GM18909 (cell line): ENCODE results near the gene RNF213.
"Not testable (repeated sequence)": the region's sequence is repeated elsewhere in the genome, so short reads cannot be mapped to it uniquely, and the experiment has no call there.

ENCODE experiments used
- ATAC-seq: cut with Tn5 transposase; IDR thresholded peaks from one replicate; pipeline ENCODE4 v1.9.1; 2021; ENCODE audit warnings: mild to moderate bottlenecking; ENCODE audit not compliant: unreplicated experiment, poor library complexity

The RNF213 gene

GRCh38 chr17:80313946-80314345 is 53.3 kb downstream of the RNF213 start:
- not testable (repeated sequence) for ATAC-seq

DNA sequence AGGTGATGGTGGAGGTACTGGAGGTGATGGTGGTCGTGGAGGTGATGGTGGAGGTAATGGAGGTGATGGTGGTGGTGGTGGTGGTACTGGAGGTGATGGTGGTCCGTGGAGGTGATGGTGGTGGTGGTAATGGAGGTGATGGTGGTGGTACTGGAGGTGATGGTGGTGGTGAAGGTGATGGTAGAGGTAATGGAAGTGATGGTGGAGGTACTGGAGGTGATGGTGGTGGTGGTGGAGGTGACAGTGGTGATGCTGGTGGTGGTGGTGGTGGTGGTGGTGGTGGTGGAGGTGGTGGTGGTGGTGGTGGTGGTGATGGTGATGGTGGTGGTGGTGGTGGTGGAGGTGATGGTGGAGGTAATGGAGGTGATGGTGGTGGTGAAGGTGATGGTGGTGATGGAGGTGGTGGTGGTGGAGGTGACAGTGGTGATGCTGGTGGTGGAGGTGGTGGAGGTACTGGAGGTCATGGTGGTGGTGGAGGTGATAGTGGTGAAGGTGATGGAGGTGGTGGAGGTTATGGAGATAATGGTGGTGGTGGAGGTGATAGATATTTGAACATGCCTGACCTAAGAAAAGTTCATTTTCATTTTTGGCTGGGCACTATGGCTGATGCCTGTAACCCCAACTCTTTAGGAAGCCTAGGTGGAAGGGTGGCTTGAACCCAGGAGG is 55.0 kb downstream of the RNF213 start:
- no peak for ATAC-seq

- no peak for ATAC-seq
These were observed 55.8 kb downstream of the RNF213 start for GRCh38 chr17:80316431-80316830.

DNA sequence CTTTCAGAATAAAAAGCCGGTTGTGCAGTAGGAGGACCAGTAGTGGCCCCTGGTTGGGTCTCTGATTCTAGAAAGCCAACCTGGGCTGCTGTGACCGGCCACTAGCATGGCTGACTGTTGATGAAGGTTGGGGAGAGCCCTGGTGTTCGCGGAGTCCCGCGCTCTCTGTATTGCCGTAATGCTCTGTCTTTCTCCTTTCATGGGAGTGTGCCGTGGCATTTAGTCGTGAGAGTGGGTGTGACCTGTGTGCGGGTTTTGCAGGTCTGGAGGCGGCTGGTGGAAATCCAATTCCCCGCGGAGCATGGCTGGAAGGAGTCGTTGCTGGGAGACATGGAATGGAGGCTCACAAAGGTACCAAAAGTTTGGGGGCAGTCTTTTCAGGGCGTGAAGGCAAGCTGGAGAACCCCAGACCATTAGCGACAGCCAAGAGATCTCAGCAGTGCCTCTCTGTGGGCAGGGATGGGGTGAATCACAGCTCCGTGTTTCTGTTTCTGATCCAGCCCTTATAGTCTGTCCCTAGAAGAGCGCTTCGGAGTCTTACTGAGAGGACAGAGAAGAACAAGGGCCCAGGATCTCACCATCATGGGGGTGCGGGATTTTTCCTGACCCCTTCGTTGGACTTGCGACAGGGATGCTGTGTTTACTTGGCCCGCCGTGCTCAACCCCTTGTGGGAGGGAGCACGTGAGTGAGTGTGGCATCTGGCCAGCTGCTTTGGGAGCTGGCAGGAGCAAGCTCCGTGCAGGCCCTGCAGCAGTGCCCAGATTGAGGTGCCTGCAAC is 56.5 kb downstream of the RNF213 start:
- no peak for ATAC-seq

GRCh38 chr17:80317706-80317980 is 57.0 kb downstream of the RNF213 start:
- no peak for ATAC-seq

GRCh38 chr17:80318166-80318565 is 57.5 kb downstream of the RNF213 start:
- no peak for ATAC-seq

DNA sequence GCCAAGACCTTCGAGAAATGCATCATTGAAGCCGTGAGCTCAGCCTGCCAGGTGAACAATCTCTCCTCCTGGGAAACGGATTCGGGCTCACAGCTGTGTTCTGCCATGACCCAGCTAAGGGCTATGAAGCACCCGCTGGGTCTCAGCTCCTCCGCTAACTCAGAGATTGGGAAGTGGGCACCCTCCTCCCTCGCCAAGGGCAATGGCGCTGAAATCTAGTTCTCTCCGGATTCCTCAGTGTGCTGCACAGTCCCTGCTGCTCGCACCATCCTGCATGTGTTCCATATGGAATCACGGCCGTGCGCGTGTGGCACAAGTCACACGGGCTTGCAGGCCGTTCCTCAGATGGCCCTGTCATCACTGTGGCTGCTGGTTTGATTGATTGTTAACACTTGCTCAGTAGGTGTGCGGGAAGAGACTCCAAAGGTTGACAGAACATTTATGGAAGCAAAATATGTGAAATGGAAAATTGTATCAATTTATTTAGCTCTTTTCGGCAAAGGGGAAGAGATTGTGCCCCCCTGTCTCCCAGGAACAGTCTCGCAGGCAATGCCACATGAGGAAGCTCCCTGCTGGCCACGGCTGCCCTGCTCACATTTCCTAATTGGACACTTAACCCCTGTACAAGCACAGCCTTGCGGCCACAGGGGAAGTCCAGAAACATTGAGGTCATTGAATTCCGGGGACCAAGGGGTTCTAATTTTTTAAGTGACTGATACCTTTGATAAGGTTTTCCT is 58.8 kb downstream of the RNF213 start:
- ATAC-seq: no peak

GRCh38 chr17:80319999-80320344 is 59.3 kb downstream of the RNF213 start:
- no peak for ATAC-seq

GRCh38 chr17:80320496-80320895 is 59.8 kb downstream of the RNF213 start:
- no peak for ATAC-seq

DNA sequence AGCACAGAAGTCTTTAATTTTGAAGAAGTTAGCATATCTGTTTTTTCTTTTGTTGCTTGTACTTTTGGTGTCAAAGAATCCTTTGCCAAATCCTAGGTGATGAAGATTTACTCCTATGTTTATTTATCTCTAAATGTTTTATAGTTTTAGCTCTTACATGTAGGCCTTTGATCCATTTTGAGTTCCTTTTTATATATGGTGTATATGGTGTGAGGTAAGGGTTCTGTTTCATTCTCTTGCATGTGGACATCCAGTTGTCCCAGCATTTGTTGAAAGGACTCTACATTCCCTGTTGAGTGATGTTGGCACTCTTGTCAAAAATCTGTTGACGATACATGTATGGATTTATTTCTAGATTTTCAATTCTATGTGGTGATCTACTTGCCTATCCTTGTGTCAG is 62.2 kb downstream of the RNF213 start:
- no peak for ATAC-seq

DNA sequence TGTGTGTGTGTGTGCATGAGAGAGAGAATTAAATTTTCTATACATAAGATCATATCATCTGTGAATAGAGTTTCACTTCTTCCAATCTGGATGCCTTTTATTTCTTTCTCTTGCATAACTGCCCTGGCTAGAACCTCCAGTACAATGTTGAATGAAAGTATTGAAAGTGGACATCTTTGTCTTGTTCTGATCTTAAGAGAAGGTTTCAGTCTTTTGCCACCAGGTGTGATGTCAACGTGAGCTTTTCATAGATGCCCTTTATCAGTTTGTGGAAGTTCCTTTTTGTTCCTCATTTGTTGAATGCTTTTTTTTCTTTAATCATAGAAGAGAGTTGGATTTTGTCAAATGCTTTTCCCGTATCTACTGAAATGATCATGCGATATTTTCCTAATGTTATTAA is 63.3 kb downstream of the RNF213 start:
- no peak for ATAC-seq

DNA sequence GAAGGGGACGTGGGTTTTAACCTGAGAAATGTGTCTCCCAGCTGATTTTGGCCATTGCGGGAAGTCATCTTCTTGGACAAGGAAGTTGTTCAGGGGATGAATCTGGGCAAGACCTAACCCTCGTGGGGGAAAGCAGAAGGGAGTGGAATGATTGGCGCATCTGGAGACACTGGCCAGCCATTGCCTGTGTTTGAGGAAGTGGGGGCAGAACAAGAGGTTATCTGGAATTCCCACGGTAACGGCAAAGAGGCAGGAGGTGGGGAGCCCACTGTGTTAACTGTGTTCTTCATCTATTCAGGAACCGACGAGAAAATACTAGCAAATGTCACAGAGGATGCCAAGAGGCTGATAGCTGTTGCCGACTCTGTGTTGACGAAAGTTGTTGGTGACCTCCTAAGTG is 66.9 kb downstream of the RNF213 start:
- ATAC-seq: no peak

DNA sequence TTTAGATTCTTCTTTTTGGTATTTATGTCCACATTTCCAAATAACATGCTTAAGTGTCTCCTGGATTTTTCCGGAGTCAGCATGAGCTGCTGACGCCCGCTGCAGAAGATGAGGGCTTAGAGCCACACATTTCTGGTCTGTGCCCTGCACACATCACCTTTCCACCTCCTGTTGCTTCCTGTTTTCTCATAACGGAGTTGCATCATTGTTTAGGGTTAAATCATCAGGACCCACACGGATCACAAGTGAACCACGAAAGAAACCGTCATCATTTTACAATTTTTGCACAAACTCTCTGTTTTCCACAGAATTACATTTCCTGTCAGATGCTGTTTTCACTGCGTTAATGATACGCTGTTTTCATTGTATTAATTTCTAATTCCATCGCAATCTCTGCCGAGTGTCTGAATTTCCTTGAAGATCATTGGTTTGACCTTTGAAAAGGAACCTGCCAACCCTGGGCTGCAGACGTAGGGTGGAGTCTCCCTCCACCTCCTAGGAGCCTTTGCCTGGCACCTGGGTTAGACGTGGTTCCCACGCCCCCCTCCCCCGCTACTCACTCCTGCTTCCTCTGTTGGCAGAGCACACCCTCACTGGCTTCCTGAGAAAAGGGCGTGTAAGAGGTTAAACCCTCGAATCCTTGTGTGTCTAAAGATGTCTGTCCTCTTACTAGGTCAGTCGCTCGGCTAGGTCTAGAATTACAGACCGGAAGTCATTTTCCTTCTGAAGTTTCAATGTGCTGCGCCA is 68.2 kb downstream of the RNF213 start:
- no peak for ATAC-seq

- ATAC-seq: not testable (repeated sequence)
These were observed 68.8 kb downstream of the RNF213 start for GRCh38 chr17:80329421-80329820.

- no peak for ATAC-seq
These were observed 69.6 kb downstream of the RNF213 start for GRCh38 chr17:80330276-80330675.

- not testable (repeated sequence) for ATAC-seq
These were observed 70.3 kb downstream of the RNF213 start for GRCh38 chr17:80330938-80331337.

- ATAC-seq: no peak
These were observed 71.2 kb downstream of the RNF213 start for GRCh38 chr17:80331820-80332219.

GRCh38 chr17:80337195-80337895 is 76.7 kb downstream of the RNF213 start:
- no peak for ATAC-seq

- ATAC-seq: no peak
These were observed 78.5 kb downstream of the RNF213 start for GRCh38 chr17:80339118-80339517.

DNA sequence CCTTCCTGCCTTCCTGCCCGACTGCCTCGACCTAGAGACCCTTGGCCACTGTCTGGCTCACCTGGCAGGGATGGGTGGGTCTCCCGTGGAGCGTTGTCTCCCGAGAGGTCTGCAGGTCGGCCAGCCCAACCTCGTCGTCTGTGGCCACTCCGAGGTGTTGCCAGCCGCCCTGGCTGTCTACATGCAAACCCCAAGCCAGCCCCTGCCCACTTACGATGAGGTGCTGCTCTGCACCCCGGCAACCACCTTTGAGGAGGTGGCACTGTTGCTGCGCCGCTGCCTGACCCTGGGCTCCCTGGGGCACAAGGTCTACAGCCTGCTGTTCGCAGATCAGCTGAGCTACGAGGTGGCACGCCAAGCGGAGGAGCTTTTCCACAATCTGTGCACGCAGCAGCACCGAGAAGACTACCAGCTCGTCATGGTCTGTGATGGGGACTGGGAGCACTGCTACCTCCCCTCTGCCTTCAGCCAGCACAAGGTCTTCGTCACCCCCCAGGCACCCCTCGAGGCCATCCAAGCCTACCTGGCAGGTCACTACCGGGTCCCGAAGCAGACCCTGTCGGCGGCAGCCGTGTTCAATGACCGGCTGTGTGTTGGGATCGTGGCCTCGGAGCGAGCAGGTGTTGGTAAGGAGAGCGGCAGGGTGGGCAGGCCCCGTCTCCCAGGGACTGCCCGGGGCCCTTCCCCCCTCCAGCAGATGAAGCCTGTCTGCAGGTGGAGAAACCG is 79.2 kb downstream of the RNF213 start:
- no peak for ATAC-seq
